Tibial nerve (tissue), 4 donors: Measurements from ENCODE around the gene SPANXN2. TPM values are rescaled to one million over a fixed set of nuclear protein-coding genes. Genes with fewer than 3 reads are reported as not detected.
"Not testable (repeated sequence)": the region's sequence is repeated elsewhere in the genome, so short reads cannot be mapped to it uniquely, and the experiment has no call there.

Source experiments
- DNase-seq, 2 donors: peaks; one replicate each; pipeline ENCODE4 v3.0.0-alpha.2; 2019; ENCODE audit warnings: low spot score in 2 of 2
- H3K27ac ChIP-seq, 4 donors: fragments of 200-600 bp; sonication (generic) in 3 of 4; one replicate each; pipeline ENCODE4 v1.5.1; 2017 to 2019; ENCODE audit warnings: mild to moderate bottlenecking in 1 of 4
- H3K27me3 ChIP-seq, 2 donors: fragments of 200-600 bp; sonication (generic) in 1 of 2; one replicate each; pipeline versions ENCODE4 v1.5.1 to v1.6.0; 2017 to 2019
- H3K36me3 ChIP-seq, 3 donors: fragments of 200-600 bp; sonication (generic); one replicate each; pipeline ENCODE4 v1.5.1; 2018 to 2019
- H3K4me1 ChIP-seq, 4 donors: fragments of 200-600 bp; sonication (generic) in 3 of 4; one replicate each; pipeline ENCODE4 v1.5.1; 2017 to 2019
- H3K4me3 ChIP-seq, 4 donors: fragments of 200-600 bp; sonication (generic) in 3 of 4; one replicate each; pipeline ENCODE4 v1.5.1; 2017 to 2019; ENCODE audit warnings: mild to moderate bottlenecking in 1 of 4, moderate library complexity in 1 of 4
- H3K9me3 ChIP-seq, 4 donors: fragments of 200-600 bp; sonication (generic) in 3 of 4; one replicate each; pipeline ENCODE4 v1.5.1; 2017 to 2019
- CTCF ChIP-seq, 5 experiments: fragments of 200-600 bp in 3 of 5; fragments of 450-650 bp in 2 of 5; sonication (generic) in 3 of 5; IDR thresholded peaks; one replicate each; pipeline ENCODE4 v1.5.1; 2016 to 2019; ENCODE audit warnings: antibody characterized with exemption in 5 of 5, mild to moderate bottlenecking in 3 of 5, moderate library complexity in 2 of 5
- EP300 ChIP-seq, 2 donors: sonication (generic); formaldehyde crosslinking; IDR thresholded peaks; one replicate each; pipeline ENCODE4 v1.6.1; 2017; ENCODE audit warnings: antibody characterized with exemption in 2 of 2, mild to moderate bottlenecking in 1 of 2
- POLR2A ChIP-seq, 2 donors: fragments of 450-650 bp; IDR thresholded peaks; one replicate each; pipeline ENCODE4 v1.6.1; 2017; ENCODE audit warnings: antibody characterized with exemption in 2 of 2, mild to moderate bottlenecking in 2 of 2, moderate library complexity in 2 of 2
- WGBS, 2 donors: methylation state at CpG; one replicate each; pipeline ENCODE4 v1.1.5; 2018; 5-methylcytosine and 5-hydroxymethylcytosine counted together
- total RNA-seq, 4 donors: library from RNA; depleted of rRNA; stranded (reverse); fragments of >200 nt; gene quantifications; one replicate each; pipeline ENCODE4 v1.1.0, GENCODE V29; 2016

Gene SPANXN2
- not detected for total RNA-seq

- DNase-seq, H3K27me3 ChIP-seq, H3K4me3 ChIP-seq, H3K27ac ChIP-seq, H3K9me3 ChIP-seq, H3K36me3 ChIP-seq, H3K4me1 ChIP-seq: not testable (repeated sequence)
- WGBS, 2 donors: 27 to 39% methylated on average over 2 of the region's 2 CpGs
These were observed at the start of gene SPANXN2 for GRCh38 chrX:143720652-143721051. Gene SPANXN2 (minus strand): TSS chrX:143720752. CDS start chrX:143720668, 84 bp downstream.

GRCh38 chrX:143768976-143769375 lies 48.4 kb upstream of the SPANXN2 start:
- TF ChIP-seq EP300 (IDR thresholded peaks at IDR 0.05) (no peak), CTCF (IDR thresholded peaks at IDR 0.05) (no peak), POLR2A (IDR thresholded peaks at IDR 0.05) (no peak)
- 67% methylated on average over 3 of the region's 3 CpGs for WGBS, 2 donors
- Histone ChIP-seq H3K27ac (no peak overlapping the region), H3K27me3 (no peaks in the 10 kb centered on the region), H3K9me3 (no peaks in the 10 kb centered on the region), H3K36me3 (no peaks in the 10 kb centered on the region), H3K4me1 (no peaks in the 10 kb centered on the region), H3K4me3 (no peak overlapping the region)
- DNase-seq: no peak

GRCh38 chrX:143767789-143768188 lies 47.2 kb upstream of the SPANXN2 start:
- H3K27ac ChIP-seq, DNase-seq, H3K27me3 ChIP-seq, H3K4me3 ChIP-seq, H3K36me3 ChIP-seq, H3K4me1 ChIP-seq, H3K9me3 ChIP-seq: not testable (repeated sequence)
- 92 to 100% methylated on average over 1 to 10 of the region's 12 CpGs for WGBS, 2 donors

- Histone ChIP-seq H3K36me3 (no peaks in the 10 kb centered on the region), H3K4me1 (no peaks in the 10 kb centered on the region), H3K9me3 (no peaks in the 10 kb centered on the region), H3K4me3 (no peak overlapping the region), H3K27ac (no peak overlapping the region), H3K27me3 (no peaks in the 10 kb centered on the region)
- TF ChIP-seq CTCF (IDR thresholded peaks at IDR 0.05): no peak
- no peak for DNase-seq
- 88 to 96% methylated on average over 4 to 7 of the region's 7 CpGs for WGBS, 2 donors
These were observed 37.3 kb upstream of the SPANXN2 start for GRCh38 chrX:143757887-143758286.

- Histone ChIP-seq H3K36me3 (no peaks in the 10 kb centered on the region), H3K27me3 (no peaks in the 10 kb centered on the region), H3K4me1 (no peaks in the 10 kb centered on the region), H3K4me3 (no peak overlapping the region), H3K27ac (no peak overlapping the region), H3K9me3 (no peaks in the 10 kb centered on the region)
- DNase-seq: no peak
- WGBS, 2 donors: 81 to 95% methylated on average over 4 to 28 of the region's 37 CpGs
- TF ChIP-seq EP300 (IDR thresholded peaks at IDR 0.05) (no peak), POLR2A (IDR thresholded peaks at IDR 0.05) (no peak), CTCF (IDR thresholded peaks at IDR 0.05) (no peak)
These were observed 36.8 kb upstream of the SPANXN2 start for GRCh38 chrX:143757375-143757774.

- no peaks in the 10 kb centered on the region for H3K9me3 ChIP-seq
- 42 to 60% methylated on average over 3 of the region's 3 CpGs for WGBS, 2 donors
These were observed 33.6 kb upstream of the SPANXN2 start for GRCh38 chrX:143754183-143754582.

More at GRCh38 chrX:143754183-143754582, 33.6 kb upstream of the SPANXN2 start:
- no peaks in the 10 kb centered on the region for H3K36me3 ChIP-seq
- DNase-seq: no peak
- TF ChIP-seq CTCF (IDR thresholded peaks at IDR 0.05) (no peak), POLR2A (IDR thresholded peaks at IDR 0.05) (no peak), EP300 (IDR thresholded peaks at IDR 0.05) (no peak)
- no peak overlapping the region for H3K4me3 ChIP-seq
- H3K27me3 ChIP-seq: no peaks in the 10 kb centered on the region
- no peaks in the 10 kb centered on the region for H3K4me1 ChIP-seq
- no peak overlapping the region for H3K27ac ChIP-seq
